ENCODE data around the gene GGA2.
"Not testable (repeated sequence)": the region's sequence is repeated elsewhere in the genome, so short reads cannot be mapped to it uniquely, and the experiment has no call there.

Gene GGA2

DNA sequence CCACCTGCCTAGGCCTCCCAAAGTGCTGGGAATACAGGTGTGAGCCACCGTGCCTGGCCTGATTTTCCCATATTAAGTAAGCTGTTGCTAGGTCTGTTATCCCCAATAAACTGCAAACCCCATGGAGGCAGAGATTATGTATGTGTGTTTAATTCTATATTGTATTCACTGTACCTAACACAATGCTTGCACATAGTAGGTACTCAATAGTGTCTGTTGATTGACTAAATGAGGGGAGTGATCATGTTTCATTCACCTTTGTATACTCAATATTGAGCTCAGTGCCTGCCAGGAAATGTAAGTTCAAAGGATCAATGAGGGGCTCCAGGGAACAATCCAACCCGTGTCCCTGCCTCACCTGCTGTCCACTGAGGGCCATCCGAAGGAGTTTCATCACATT is 14.6 kb upstream of the GGA2 start:
- DNase-seq (ENCODE audit: low read depth) = no peak

DNA sequence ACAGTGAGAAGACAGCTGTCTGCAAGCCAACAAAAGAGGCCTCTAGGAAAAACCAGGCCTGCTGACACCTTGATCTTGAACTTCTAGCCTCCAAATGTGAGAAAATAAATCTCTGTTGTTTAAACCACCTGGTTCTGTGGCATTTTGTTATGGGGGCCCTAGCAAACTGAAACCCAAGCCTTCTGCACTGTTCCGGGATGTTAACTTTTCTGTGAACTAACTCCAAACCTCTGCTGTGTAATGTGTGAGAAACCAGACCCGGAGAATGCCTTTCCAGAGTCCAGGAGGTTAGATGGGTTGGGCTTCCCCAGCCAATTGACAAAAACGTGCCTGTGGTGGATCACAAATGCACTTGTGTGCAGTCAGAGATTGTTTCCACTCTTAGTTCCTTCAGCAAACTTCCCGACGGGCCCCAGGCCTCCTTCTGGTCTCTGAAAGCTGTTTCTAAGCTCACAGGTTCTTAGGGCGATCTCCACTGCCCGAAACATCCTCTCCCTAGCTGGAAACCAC is 13.6 kb upstream of the GGA2 start:
- no peak for DNase-seq (ENCODE audit: low read depth)

- no peak for DNase-seq (ENCODE audit: low read depth)
Measured at GRCh38 chr16:23523321-23523720, 13.0 kb upstream of the GGA2 start.

DNA sequence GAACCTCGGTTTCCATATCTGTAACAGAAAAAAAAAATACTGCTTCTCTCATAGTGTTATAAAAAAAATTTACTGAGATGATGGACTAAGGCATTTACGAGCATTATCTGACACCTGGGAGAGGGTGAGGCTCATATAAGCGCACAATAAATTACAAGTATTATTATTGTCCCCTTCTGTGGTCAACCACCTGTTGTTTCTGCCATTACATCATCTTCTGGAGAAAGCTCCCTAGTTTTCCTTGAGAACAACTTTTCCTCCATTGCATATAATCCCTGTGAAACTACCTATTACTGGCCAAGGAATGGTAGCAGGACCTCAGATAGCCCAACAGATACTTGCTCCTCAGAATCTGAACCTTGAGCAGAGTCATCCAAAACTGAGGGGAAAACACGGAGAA is 11.7 kb upstream of the GGA2 start:
- no peak for DNase-seq (ENCODE audit: low read depth)

DNA sequence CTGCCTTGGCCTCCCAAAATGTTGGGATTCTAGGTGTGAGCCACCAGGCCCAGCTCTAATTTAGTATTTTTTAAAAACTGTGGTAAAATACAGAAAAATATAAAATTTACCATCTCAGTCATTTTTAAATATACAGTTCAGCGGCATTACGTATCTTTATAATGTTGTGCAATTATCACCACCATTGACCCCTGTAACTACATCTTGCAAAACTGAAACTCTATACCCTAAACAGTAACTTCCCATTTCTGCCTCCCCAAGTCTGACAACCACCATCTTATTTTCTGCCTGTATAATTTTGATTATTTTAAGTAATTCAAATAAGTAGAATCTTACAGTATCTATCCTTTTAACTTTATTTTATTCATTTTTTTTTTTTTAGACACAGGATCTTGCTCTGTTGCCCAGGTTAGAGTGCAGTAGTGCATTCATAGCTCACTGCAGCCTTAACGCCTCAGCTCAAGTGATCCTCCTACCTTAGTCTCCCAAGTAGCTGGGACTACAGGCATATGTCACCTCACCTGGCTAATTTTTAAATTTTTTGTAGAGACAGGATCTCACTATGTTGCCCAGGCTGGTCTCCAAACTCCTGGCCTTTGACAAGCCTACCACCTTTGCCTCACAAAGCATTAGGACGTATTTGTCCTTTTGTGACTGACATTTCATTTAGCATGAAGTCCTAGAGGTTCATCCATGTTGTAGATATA is 10.9 kb upstream of the GGA2 start:
- DNase-seq (ENCODE audit: low read depth) = no peak

DNA sequence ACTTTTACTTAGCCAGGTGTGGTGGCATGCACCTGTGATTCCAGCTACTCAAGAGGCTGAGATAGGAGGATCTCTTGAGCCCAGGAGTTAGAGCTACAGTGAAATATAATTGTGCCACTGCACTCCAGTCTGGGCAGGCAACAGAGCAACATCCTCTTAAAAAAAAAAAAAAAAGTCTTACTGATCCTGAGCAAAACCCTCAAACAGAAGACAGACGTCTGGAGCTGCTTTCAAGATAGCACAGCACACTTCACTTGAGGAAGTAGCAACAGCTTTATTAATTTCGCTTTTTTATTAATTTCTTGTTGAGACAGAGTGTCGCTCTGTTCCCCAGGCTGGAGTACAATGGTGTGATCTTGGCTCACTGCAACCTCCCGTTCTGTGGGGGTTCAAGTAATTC is 10.2 kb upstream of the GGA2 start:
- DNase-seq (ENCODE audit: low read depth) = no peak

DNA sequence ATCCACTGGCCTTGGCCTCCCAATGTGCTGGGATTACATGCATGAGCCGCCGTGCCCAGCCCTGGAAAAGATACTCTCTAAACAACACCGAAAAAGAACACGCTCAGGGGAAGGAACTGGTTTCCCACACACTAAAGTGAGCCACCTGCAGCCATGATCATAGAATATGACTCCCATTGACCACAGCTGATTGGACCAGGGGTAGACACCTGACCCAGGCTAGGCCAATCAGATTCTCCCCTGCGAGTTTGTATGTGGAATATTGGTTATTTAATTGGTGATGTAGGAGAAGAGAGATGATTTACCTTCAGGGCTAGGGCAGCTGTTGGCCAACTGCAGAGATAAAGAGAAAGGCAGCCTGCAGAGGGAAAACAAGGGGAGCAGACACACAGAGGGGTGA is 9.0 kb upstream of the GGA2 start:
- no peak for DNase-seq (ENCODE audit: low read depth)

- DNase-seq (ENCODE audit: low read depth) = no peak
Measured at GRCh38 chr16:23518435-23518891, 8.2 kb upstream of the GGA2 start.

DNA sequence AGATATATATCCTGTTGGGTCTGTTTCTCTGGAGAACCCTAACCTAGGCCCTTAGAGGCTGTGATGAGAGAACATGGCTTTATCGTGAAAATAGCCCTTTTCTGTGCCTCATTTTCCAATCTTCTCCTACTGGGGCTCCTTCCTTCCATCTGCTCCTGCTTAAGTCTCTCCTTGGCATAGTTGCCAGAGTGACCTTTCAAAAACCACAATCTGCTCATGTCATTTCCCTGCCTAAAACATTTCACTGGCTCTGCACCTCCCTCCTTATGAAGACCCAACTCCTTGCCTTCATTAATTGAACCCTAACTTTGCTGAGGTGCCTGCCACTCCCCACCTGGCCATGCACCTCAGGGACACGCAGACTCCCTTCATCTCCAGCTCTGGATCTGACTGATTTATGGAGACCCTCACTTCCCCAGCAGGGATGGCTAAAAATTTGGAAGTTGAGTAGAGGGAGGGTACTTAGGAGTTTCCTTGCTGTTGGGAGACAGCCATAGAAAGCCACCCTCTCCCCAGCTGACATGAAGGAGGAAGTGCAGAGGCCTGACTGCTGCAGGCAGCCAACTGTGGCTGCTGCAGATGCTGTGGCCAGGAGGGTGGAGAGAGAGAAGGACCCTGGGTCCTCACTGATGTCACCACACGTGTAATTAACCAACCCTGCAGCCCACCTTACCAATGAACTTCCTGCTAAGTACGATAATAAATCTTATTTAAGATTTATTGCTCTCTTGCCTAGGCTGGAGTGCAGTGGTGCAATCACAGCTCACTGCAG is 6.3 kb upstream of the GGA2 start:
- DNase-seq (ENCODE audit: low read depth) = no peak

DNA sequence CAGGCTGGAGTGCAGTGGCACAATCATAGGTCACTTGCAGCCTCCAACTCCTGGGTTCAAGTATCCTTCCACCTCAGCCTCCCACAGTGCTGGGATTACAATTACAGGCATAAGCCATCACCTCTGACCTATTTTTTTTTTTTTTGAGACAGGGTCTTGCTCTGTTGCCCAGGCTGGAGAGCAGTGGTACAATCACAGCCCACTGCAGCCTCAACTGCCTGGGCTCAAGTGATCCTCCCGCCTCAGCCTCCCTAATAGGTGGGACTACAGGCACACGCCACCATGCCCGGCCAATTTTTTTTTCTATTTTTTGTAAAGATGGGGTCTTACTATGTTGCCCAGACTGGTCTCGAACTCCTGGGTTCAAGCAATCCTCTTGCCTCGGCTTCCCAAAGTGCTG is 5.6 kb upstream of the GGA2 start:
- DNase-seq (ENCODE audit: low read depth) = no peak

GRCh38 chr16:23514381-23515152 is 4.3 kb upstream of the GGA2 start:
- peak; percentile 66 for DNase-seq (ENCODE audit: low read depth)

DNA sequence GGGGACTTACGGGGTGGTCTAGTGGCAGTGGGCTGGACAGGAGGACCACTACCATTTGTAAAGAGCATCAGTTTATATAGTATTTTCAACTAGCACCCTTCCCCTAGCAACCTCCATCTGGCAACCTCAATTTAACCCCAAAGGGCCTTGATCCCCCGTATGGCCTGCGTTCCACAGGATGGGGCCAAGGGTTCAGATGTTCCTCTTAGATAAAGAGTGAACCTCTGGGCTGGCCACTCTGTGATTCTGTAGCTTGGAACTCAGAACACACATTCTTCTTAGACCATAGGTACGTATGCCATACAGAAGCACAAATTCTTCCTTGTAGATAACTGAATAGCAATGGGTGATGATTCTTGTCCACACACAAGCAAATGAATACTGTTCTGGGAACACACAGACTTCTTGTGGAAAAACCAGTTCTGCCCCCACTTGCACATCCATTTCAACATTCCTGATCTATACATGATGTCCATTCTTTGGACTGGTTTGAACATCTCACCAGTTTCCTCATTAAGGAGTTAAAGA is 1.9 kb upstream of the GGA2 start:
- DNase-seq (ENCODE audit: low read depth) = no peak

DNA sequence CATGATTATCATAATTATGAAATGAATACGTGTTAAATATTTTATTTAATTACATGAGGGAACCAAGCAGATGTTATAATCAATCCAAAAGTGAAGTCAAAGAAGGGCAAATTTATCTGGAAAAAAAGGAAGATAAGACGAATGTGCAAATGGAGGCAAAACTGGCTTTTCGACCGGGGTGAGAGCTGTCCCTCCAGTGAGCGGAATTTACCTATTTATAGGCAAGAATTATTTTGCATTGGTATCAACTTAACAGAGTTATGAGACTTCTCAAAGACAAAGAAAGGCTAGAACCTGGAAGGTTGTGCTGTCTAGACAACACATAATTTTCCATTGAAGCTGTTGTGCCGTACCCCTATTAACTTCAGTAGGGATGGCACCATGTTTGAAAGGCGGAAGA is 1.4 kb upstream of the GGA2 start:
- DNase-seq (ENCODE audit: low read depth) = no peak

DNA sequence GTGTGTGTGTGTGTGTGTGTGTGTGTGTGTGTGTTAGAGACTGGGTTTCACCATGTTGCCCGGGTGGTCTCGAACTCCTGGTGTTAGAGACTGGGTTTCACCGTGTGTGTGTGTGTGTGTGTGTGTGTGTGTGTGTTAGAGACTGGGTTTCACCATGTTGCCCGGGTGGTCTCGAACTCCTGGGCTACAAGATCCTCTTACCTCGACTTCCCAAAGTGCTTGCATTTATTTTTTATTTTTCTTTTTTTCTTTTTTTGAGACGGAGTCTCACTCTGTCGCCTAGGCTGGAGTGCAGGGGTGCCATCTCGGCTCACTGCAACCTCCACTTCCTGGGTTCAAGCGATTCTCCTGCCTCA is 599 bp upstream of the GGA2 start:
- DNase-seq (ENCODE audit: low read depth) = not testable (repeated sequence)

GRCh38 chr16:23509782-23510163 is 521 bp downstream of the GGA2 start:
- no peak for DNase-seq (ENCODE audit: low read depth)

DNA sequence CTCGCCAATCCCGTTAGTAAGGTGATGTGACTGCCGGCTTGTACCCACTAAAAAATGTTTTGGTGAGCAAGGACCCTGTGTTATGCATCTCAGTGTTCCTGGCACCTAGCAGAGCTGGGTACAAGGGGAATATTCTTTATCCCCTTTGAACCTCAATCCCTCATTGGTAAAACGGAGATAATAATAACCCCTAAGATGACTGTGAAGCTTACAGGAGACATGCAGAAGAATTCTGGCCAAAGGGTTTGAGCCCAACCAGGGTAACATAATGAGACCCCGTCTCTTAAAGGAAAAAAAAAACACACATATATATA is 896 bp downstream of the GGA2 start:
- DNase-seq (ENCODE audit: low read depth) = no peak

DNA sequence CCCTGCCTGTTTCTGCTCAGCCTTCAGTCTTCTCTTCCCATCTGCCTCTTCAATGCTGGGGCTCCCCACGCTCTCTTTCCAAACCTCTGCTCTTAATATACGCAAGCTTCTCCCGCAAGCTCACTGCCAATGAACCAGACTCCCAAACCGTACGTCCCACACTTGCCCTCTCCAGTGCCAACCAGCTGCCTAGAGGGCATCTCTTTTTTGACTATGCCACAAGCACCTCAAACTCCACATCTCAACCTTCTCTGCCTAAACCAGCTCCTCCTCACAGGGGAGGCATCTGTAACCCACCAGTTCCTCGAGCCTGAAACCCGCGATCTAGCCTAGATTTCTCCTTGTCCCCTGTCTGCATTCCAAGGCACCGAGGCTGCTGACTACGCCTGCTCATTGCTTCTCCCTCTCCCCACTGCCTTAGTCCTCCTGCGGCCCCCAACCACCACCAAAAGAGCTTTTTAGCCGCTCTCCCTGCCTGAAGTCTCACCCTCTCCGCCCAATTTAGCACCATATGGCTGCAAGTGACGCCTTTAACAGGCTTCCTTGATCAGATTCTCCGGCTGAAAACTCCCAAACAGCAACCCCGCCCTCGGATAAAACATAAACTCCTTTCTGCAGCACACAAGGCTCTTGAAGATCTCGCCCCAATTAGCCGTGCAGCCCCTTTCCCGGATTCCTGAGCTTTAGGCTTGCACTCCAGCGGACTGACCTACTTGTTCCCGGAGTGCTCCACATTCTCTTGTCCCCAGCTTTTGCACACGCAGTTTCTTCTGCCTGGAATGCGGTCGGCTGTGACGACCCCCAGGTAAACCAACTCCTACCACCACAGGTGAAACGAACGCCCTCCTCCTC is 1.5 kb downstream of the GGA2 start:
- DNase-seq (ENCODE audit: low read depth) = no peak

- no peak for DNase-seq (ENCODE audit: low read depth)
Measured at GRCh38 chr16:23506606-23506994, 3.7 kb downstream of the GGA2 start.

- no peak for DNase-seq (ENCODE audit: low read depth)
Measured at GRCh38 chr16:23505671-23506605, 4.4 kb downstream of the GGA2 start.

GRCh38 chr16:23505180-23505665 is 5.1 kb downstream of the GGA2 start:
- DNase-seq (ENCODE audit: low read depth) = no peak
